Smooth muscle cell (in vitro differentiated cells): Measurements from ENCODE around the gene SNTG2. TPM values are rescaled to one million over a fixed set of nuclear protein-coding genes. Genes with fewer than 3 reads are reported as not detected.

Experiments
- DNase-seq: peaks from one replicate; lab custom pipeline; 2025; ENCODE audit not compliant: unreplicated experiment; lab: John Stamatoyannopoulos, UW
- H2AFZ ChIP-seq: fragments of 200-600 bp; sonication (generic); 2 replicates; pipeline ENCODE4 v1.6.0; 2016; ENCODE audit warnings: antibody characterized with exemption, low read depth, mild to moderate bottlenecking
- H3F3A ChIP-seq: fragments of 200-600 bp; sonication (generic); 2 replicates; pipeline ENCODE4 v1.6.0; 2017; ENCODE audit warnings: antibody characterized with exemption, low read depth
- H3K27ac ChIP-seq: fragments of 200-600 bp; sonication (generic); 2 replicates; pipeline ENCODE4 v1.5.1; 2016; ENCODE audit warnings: low read depth, mild to moderate bottlenecking
- H3K27me3 ChIP-seq: fragments of 200-600 bp; sonication (generic); 2 replicates; pipeline ENCODE4 v1.6.1; 2016; ENCODE audit warnings: low read depth, mild to moderate bottlenecking
- H3K36me3 ChIP-seq: fragments of 200-600 bp; sonication (generic); 2 replicates; pipeline ENCODE4 v1.5.1; 2016; ENCODE audit warnings: low read depth
- H3K4me1 ChIP-seq: fragments of 200-600 bp; sonication (generic); 2 replicates; pipeline ENCODE4 v1.5.1; 2016; ENCODE audit warnings: low read depth
- H3K4me2 ChIP-seq: fragments of 200-600 bp; sonication (generic); 2 replicates; pipeline ENCODE4 v1.6.0; 2016; ENCODE audit warnings: mild to moderate bottlenecking
- H3K4me3 ChIP-seq: fragments of 200-600 bp; sonication (generic); 2 replicates; pipeline ENCODE4 v1.5.1; 2016; ENCODE audit warnings: mild to moderate bottlenecking
- H3K79me2 ChIP-seq: fragments of 200-600 bp; sonication (generic); 2 replicates; pipeline ENCODE4 v1.6.0; 2016; ENCODE audit warnings: low read depth, mild to moderate bottlenecking
- H3K9ac ChIP-seq: fragments of 200-600 bp; sonication (generic); 2 replicates; pipeline ENCODE4 v1.6.0; 2016; ENCODE audit warnings: low read depth
- H3K9me3 ChIP-seq: fragments of 200-600 bp; sonication (generic); replicated peaks from 2 replicates; pipeline ENCODE4 v1.5.1; 2016; ENCODE audit warnings: low read depth
- H4K20me1 ChIP-seq: fragments of 200-600 bp; sonication (generic); 2 replicates; pipeline ENCODE4 v1.6.0; 2016; ENCODE audit warnings: low read depth
- CTCF ChIP-seq: fragments of 200-600 bp; sonication (generic); IDR thresholded peaks from 2 replicates; pipeline ENCODE4 v1.5.1; 2017; ENCODE audit warnings: borderline replicate concordance, mild to moderate bottlenecking, antibody characterized with exemption; ENCODE audit not compliant: insufficient read depth, poor library complexity, severe bottlenecking
- WGBS: methylation state at CpG from one replicate; pipeline ENCODE4 v1.1.7; 2016; ENCODE audit warnings: low lambda C conversion rate; 5-methylcytosine and 5-hydroxymethylcytosine counted together
- polyA plus RNA-seq: library from polyadenylated mRNA; unstranded; fragments of >200 nt; fragmentation: Nextera tagmentation; extraction: Ambion mirVana; gene quantifications from 2 replicates; pipeline ENCODE4 v1.2.1, GENCODE V29; 2016
- total RNA-seq: library from RNA; depleted of rRNA; stranded (reverse); fragments of >200 nt; gene quantifications from 2 replicates; pipeline ENCODE4 v1.2.3, GENCODE V29; 2014

The SNTG2 gene
- total and polyA plus RNA-seq, 2 experiments from 2014 or later = 0.56 TPM; not detected in 1

GRCh38 chr2:1203772-1204171 is 253.1 kb downstream of the SNTG2 start:
- Histone ChIP-seq H3K27me3 (no peaks in the 10 kb centered on the region), H3K4me3 (no peak overlapping the region), H3K9ac (no peak overlapping the region), H3K9me3 (no peaks in the 10 kb centered on the region), H4K20me1 (no peaks in the 10 kb centered on the region), H2AFZ (no peak overlapping the region), H3F3A (no peaks in the 10 kb centered on the region), H3K27ac (no peak overlapping the region), H3K79me2 (no peaks in the 10 kb centered on the region), H3K4me1 (no peaks in the 10 kb centered on the region), H3K36me3 (no peaks in the 10 kb centered on the region), H3K4me2 (no peak overlapping the region)
- 82% methylated on average over 6 of the region's 6 CpGs for WGBS
- DNase-seq = no peak
- TF ChIP-seq CTCF = no peak

GRCh38 chr2:1205853-1206252 is 255.2 kb downstream of the SNTG2 start:
- Histone ChIP-seq H3K36me3 (no peaks in the 10 kb centered on the region), H3K27ac (no peak overlapping the region), H3K4me1 (no peaks in the 10 kb centered on the region), H3K9me3 (no peaks in the 10 kb centered on the region), H3K4me2 (no peak overlapping the region), H3K27me3 (no peaks in the 10 kb centered on the region), H4K20me1 (no peaks in the 10 kb centered on the region), H3K9ac (no peak overlapping the region), H3K4me3 (no peak overlapping the region), H2AFZ (no peak overlapping the region), H3K79me2 (no peaks in the 10 kb centered on the region), H3F3A (no peaks in the 10 kb centered on the region)
- TF ChIP-seq CTCF = no peak
- no peak for DNase-seq
- 82% methylated on average over 3 of the region's 3 CpGs for WGBS

- H2AFZ ChIP-seq = no peak overlapping the region
- H3K4me1 ChIP-seq = no peaks in the 10 kb centered on the region
- H3K27me3 ChIP-seq = no peaks in the 10 kb centered on the region
- DNase-seq = no peak
- H3K4me3 ChIP-seq = no peak overlapping the region
- TF ChIP-seq CTCF = no peak
- no peak overlapping the region for H3K4me2 ChIP-seq
- H3K9ac ChIP-seq = no peak overlapping the region
- H3F3A ChIP-seq = no peaks in the 10 kb centered on the region
- no peaks in the 10 kb centered on the region for H4K20me1 ChIP-seq
- 92% methylated on average over 20 of the region's 20 CpGs for WGBS
- H3K27ac ChIP-seq = no peak overlapping the region
- peaks cover under 1% of the 10 kb centered on the region for H3K9me3 ChIP-seq
- no peaks in the 10 kb centered on the region for H3K36me3 ChIP-seq
- no peaks in the 10 kb centered on the region for H3K79me2 ChIP-seq
Measured at GRCh38 chr2:1207962-1208510, 257.4 kb downstream of the SNTG2 start.

GRCh38 chr2:1208522-1208921 is 257.9 kb downstream of the SNTG2 start:
- no peak for TF ChIP-seq CTCF
- Histone ChIP-seq H3K27me3 (no peaks in the 10 kb centered on the region), H3K4me2 (no peak overlapping the region), H3K79me2 (no peaks in the 10 kb centered on the region), H3K4me3 (no peak overlapping the region), H2AFZ (no peak overlapping the region), H4K20me1 (no peaks in the 10 kb centered on the region), H3F3A (no peaks in the 10 kb centered on the region), H3K4me1 (no peaks in the 10 kb centered on the region), H3K27ac (no peak overlapping the region), H3K9ac (no peak overlapping the region), H3K9me3 (peaks cover 4% of the 10 kb centered on the region), H3K36me3 (no peaks in the 10 kb centered on the region)
- no peak for DNase-seq
- WGBS = 91% methylated on average over 18 of the region's 18 CpGs
